Measurements from ENCODE around the gene GATAD2A.

The GATAD2A gene

GRCh38 chr19:19417628-19418245 lies 12.3 kb downstream of the GATAD2A start:
- DNase-seq = peak in 2 of 10 donors; percentile 43
- intact Hi-C loops (cut with DNase I) = no loop called here

- intact Hi-C loops (cut with DNase I) = no loop called here
- peak in 2 of 10 donors; percentile 48 to 53 for DNase-seq
Observed at GRCh38 chr19:19418555-19419260, 13.2 kb downstream of the GATAD2A start.

GRCh38 chr19:19420570-19421298 lies 15.3 kb downstream of the GATAD2A start:
- intact Hi-C loops (cut with DNase I) = loop anchor here (10.0 kb wide), 1 partner anchor 54 kb away; no protein-coding TSS in a partner anchor
- peak in 2 of 10 donors; percentile 25 to 53 for DNase-seq

- intact Hi-C loops (cut with DNase I) = loop anchor here (10.0 kb wide), 1 partner anchor 54 kb away; no protein-coding TSS in a partner anchor
- DNase-seq = peak in 2 of 10 donors; percentile 49 to 62
Observed at GRCh38 chr19:19421299-19421696, 15.8 kb downstream of the GATAD2A start.

- intact Hi-C loops (cut with DNase I) = loop anchor here (10.0 kb wide), 1 partner anchor 53 kb away; no protein-coding TSS in a partner anchor
- DNase-seq = peak in 2 of 10 donors; percentile 36 to 67
Observed at GRCh38 chr19:19422156-19422555, 16.7 kb downstream of the GATAD2A start.

GRCh38 chr19:19423322-19423721 lies 17.8 kb downstream of the GATAD2A start:
- intact Hi-C loops (cut with DNase I) = loop anchor here (10.0 kb wide), 1 partner anchor 51 kb away; no protein-coding TSS in a partner anchor
- DNase-seq = peak in 2 of 10 donors; percentile 44 to 56

GRCh38 chr19:19425170-19425875 lies 19.8 kb downstream of the GATAD2A start:
- DNase-seq = peak in 2 of 10 donors; percentile 56 to 82
- intact Hi-C loops (cut with DNase I) = loop anchor here (10.0 kb wide), 1 partner anchor 49 kb away; no protein-coding TSS in a partner anchor

- DNase-seq = peak in 1 of 10 donors; percentile 25
- intact Hi-C loops (cut with DNase I) = loop anchor here (10.0 kb wide), 1 partner anchor 49 kb away; no protein-coding TSS in a partner anchor
Observed at GRCh38 chr19:19426216-19426615, 20.7 kb downstream of the GATAD2A start.

- DNase-seq = peak in 1 of 10 donors; percentile 12
- intact Hi-C loops (cut with DNase I) = loop anchor here (10.0 kb wide), 1 partner anchor 48 kb away; no protein-coding TSS in a partner anchor
Observed at GRCh38 chr19:19426799-19427198, 21.3 kb downstream of the GATAD2A start.

- intact Hi-C loops (cut with DNase I) = loop anchor here (10.0 kb wide), 1 partner anchor 47 kb away; no protein-coding TSS in a partner anchor
- no peak for DNase-seq
Observed at GRCh38 chr19:19427302-19427701, 21.8 kb downstream of the GATAD2A start.

- intact Hi-C loops (cut with DNase I) = loop anchor here (10.0 kb wide), 1 partner anchor 47 kb away; no protein-coding TSS in a partner anchor
- DNase-seq = no peak
Observed at GRCh38 chr19:19427944-19428343, 22.5 kb downstream of the GATAD2A start.

- intact Hi-C loops (cut with DNase I) = loop anchor here (10.0 kb wide), 1 partner anchor 46 kb away; no protein-coding TSS in a partner anchor
- DNase-seq = peak in 2 of 10 donors; percentile 13 to 50
Observed at GRCh38 chr19:19428746-19429145, 23.3 kb downstream of the GATAD2A start.

GRCh38 chr19:19429361-19429760 lies 23.9 kb downstream of the GATAD2A start:
- intact Hi-C loops (cut with DNase I) = loop anchor here (10.0 kb wide), 1 partner anchor 45 kb away; no protein-coding TSS in a partner anchor
- peak in 1 of 10 donors; percentile 49 for DNase-seq

- DNase-seq = peak in 1 of 10 donors; percentile 45
- intact Hi-C loops (cut with DNase I) = no loop called here
Observed at GRCh38 chr19:19432732-19433131, 27.3 kb downstream of the GATAD2A start.

GRCh38 chr19:19433666-19434213 lies 28.3 kb downstream of the GATAD2A start:
- DNase-seq = peak in 2 of 10 donors; percentile 45 to 54
- intact Hi-C loops (cut with DNase I) = no loop called here

- DNase-seq = peak in 1 of 10 donors; percentile 35
- intact Hi-C loops (cut with DNase I) = no loop called here
Observed at GRCh38 chr19:19434483-19435045, 29.1 kb downstream of the GATAD2A start.

GRCh38 chr19:19436137-19436691 lies 30.7 kb downstream of the GATAD2A start:
- peak in 3 of 10 donors; percentile 8 to 43 (median 39) for DNase-seq
- intact Hi-C loops (cut with DNase I) = no loop called here

- intact Hi-C loops (cut with DNase I) = no loop called here
Observed at GRCh38 chr19:19438366-19439175, 33.1 kb downstream of the GATAD2A start.

More at GRCh38 chr19:19438366-19439175, 33.1 kb downstream of the GATAD2A start:
- peak in 2 of 10 donors; percentile 34 to 39 for DNase-seq

Data from posterior cingulate gyrus (tissue), 11 donors.